DOHH2 (cell line): ENCODE data around the gene IFT43.

Experiments
- H3F3A ChIP-seq: fragments of 200-600 bp; sonication (generic), shearing (Covaris generic); 2 replicates; pipeline ENCODE4 v1.6.0; 2016; ENCODE audit warnings: antibody characterized with exemption, mild to moderate bottlenecking; ENCODE audit not compliant: control insufficient read depth, insufficient read depth
- H3K27ac ChIP-seq: fragments of 200-600 bp; sonication (generic); 2 replicates; pipeline ENCODE4 v1.5.1; 2014; ENCODE audit warnings: low read depth, mild to moderate bottlenecking, low read length, moderate library complexity
- H3K27me3 ChIP-seq: fragments of 200-600 bp; sonication (generic); 2 replicates; pipeline ENCODE4 v1.6.1; 2014; ENCODE audit warnings: mild to moderate bottlenecking, low read length, mixed read lengths; ENCODE audit not compliant: control insufficient read depth
- H3K36me3 ChIP-seq: fragments of 200-600 bp; sonication (generic); 2 replicates; pipeline ENCODE4 v1.6.1; 2014; ENCODE audit warnings: mild to moderate bottlenecking, low read length, moderate library complexity, mixed read lengths; ENCODE audit not compliant: control insufficient read depth
- H3K4me1 ChIP-seq: fragments of 200-600 bp; sonication (generic); 2 replicates; pipeline ENCODE4 v1.6.1; 2014; ENCODE audit warnings: mild to moderate bottlenecking, low read length, mixed read lengths; ENCODE audit not compliant: control insufficient read depth
- H3K4me2 ChIP-seq: fragments of 200-600 bp; sonication (generic); 2 replicates; pipeline ENCODE4 v1.6.0; 2014; ENCODE audit warnings: mild to moderate bottlenecking, low read length, moderate library complexity
- H3K4me3 ChIP-seq: fragments of 200-600 bp; sonication (generic); 2 replicates; pipeline ENCODE4 v1.5.1; 2014; ENCODE audit warnings: mild to moderate bottlenecking, low read length, mixed read lengths
- H3K79me2 ChIP-seq: fragments of 200-600 bp; sonication (generic); 2 replicates; pipeline ENCODE4 v1.6.1; 2014; ENCODE audit warnings: mild to moderate bottlenecking, low read length, mixed read lengths; ENCODE audit not compliant: control insufficient read depth
- H3K9me2 ChIP-seq: fragments of 200-600 bp; sonication (generic); replicated peaks from 2 replicates; pipeline ENCODE4 v1.6.1; 2014; ENCODE audit warnings: mild to moderate bottlenecking, low read length, mixed read lengths; ENCODE audit not compliant: control insufficient read depth
- H3K9me3 ChIP-seq: fragments of 200-600 bp; sonication (generic); 2 replicates; pipeline ENCODE4 v1.6.1; 2014; ENCODE audit warnings: antibody characterized with exemption, low read length, mixed read lengths; ENCODE audit not compliant: control insufficient read depth, insufficient read depth
- H4K20me1 ChIP-seq: fragments of 200-600 bp; sonication (generic); 2 replicates; pipeline ENCODE4 v1.6.0; 2014; ENCODE audit warnings: low read depth, mild to moderate bottlenecking, antibody characterized with exemption, low read length, moderate library complexity; ENCODE audit not compliant: control insufficient read depth, insufficient read depth
- CTCF ChIP-seq: fragments of 200-600 bp; sonication (generic); IDR thresholded peaks from one replicate; pipeline ENCODE4 v1.5.1; 2014; ENCODE audit warnings: antibody characterized with exemption, mild to moderate bottlenecking, low read depth, low read length; ENCODE audit not compliant: poor library complexity, severe bottlenecking
- EZH2phosphoT487 ChIP-seq: fragments of 200-600 bp; sonication (generic); IDR thresholded peaks from 2 replicates; pipeline ENCODE4 v1.6.1; 2017; ENCODE audit warnings: borderline replicate concordance, mild to moderate bottlenecking, antibody characterized with exemption, low read length, moderate library complexity, mixed read lengths

The IFT43 gene

GRCh38 chr14:76088326-76088725 lies 102.8 kb downstream of the IFT43 start:
- Histone ChIP-seq H3K4me3 (no peak overlapping the region), H3K79me2 (no peaks in the 10 kb centered on the region), H3K27me3 (peaks cover 2% of the 10 kb centered on the region; the same call in 1 of the 2 replicates), H3K9me3 (no peaks in the 10 kb centered on the region), H3K27ac (no peak overlapping the region), H3K9me2 (no peaks in the 10 kb centered on the region), H4K20me1 (no peaks in the 10 kb centered on the region), H3F3A (no peaks in the 10 kb centered on the region), H3K4me2 (no peak overlapping the region), H3K36me3 (no peaks in the 10 kb centered on the region), H3K4me1 (no peaks in the 10 kb centered on the region)
- no peak for TF ChIP-seq CTCF
- TF ChIP-seq EZH2phosphoT487: no peak

- no peaks in the 10 kb centered on the region for H3K9me3 ChIP-seq
- H3F3A ChIP-seq: no peaks in the 10 kb centered on the region
- H3K27me3 ChIP-seq: peaks cover 2% of the 10 kb centered on the region; the same call in 1 of the 2 replicates
- no peaks in the 10 kb centered on the region for H3K9me2 ChIP-seq
- H3K27ac ChIP-seq: no peak overlapping the region
- no peaks in the 10 kb centered on the region for H3K36me3 ChIP-seq
- TF ChIP-seq CTCF: no peak
- TF ChIP-seq EZH2phosphoT487: no peak
- no peak overlapping the region for H3K4me2 ChIP-seq
- no peaks in the 10 kb centered on the region for H3K4me1 ChIP-seq
- no peaks in the 10 kb centered on the region for H4K20me1 ChIP-seq
- H3K79me2 ChIP-seq: no peaks in the 10 kb centered on the region
- no peak overlapping the region for H3K4me3 ChIP-seq
Observed at GRCh38 chr14:76088771-76089571, 103.4 kb downstream of the IFT43 start.

- TF ChIP-seq EZH2phosphoT487 (no peak), CTCF (no peak)
- Histone ChIP-seq H3K27me3 (peaks cover 2% of the 10 kb centered on the region; the same call in 1 of the 2 replicates), H3K4me1 (no peaks in the 10 kb centered on the region), H3K36me3 (no peaks in the 10 kb centered on the region), H3F3A (no peaks in the 10 kb centered on the region), H3K4me2 (no peak overlapping the region), H3K4me3 (no peak overlapping the region), H3K27ac (no peak overlapping the region), H3K9me3 (no peaks in the 10 kb centered on the region), H3K79me2 (no peaks in the 10 kb centered on the region), H3K9me2 (no peaks in the 10 kb centered on the region), H4K20me1 (no peaks in the 10 kb centered on the region)
Observed at GRCh38 chr14:76089575-76089974, 104.0 kb downstream of the IFT43 start.
